Fibroblast of upper back skin (primary cell): Measurements from ENCODE around the gene RFT1.

Experiments
- DNase-seq: peaks from one replicate; pipeline ENCODE4 v3.0.0-alpha.2; 2013

Gene RFT1

GRCh38 chr3:53084310-53085001 lies 45.8 kb downstream of the RFT1 start:
- peak; percentile 50 for DNase-seq

- DNase-seq, result no peak
Measured at GRCh38 chr3:53083949-53084309, 46.3 kb downstream of the RFT1 start.

GRCh38 chr3:53083521-53083920 lies 46.7 kb downstream of the RFT1 start:
- DNase-seq, result peak; percentile 61

GRCh38 chr3:53082736-53083135 lies 47.5 kb downstream of the RFT1 start:
- DNase-seq, result no peak

- DNase-seq, result no peak
Measured at GRCh38 chr3:53081318-53081717, 48.9 kb downstream of the RFT1 start.

GRCh38 chr3:53080612-53081205 lies 49.5 kb downstream of the RFT1 start:
- no peak for DNase-seq

GRCh38 chr3:53079791-53080555 lies 50.3 kb downstream of the RFT1 start:
- DNase-seq, result no peak

- DNase-seq, result no peak
Measured at GRCh38 chr3:53079147-53079546, 51.1 kb downstream of the RFT1 start.

- DNase-seq, result no peak
Measured at GRCh38 chr3:53078656-53079055, 51.6 kb downstream of the RFT1 start.

- DNase-seq, result no peak
Measured at GRCh38 chr3:53077476-53078220, 52.6 kb downstream of the RFT1 start.

GRCh38 chr3:53075743-53076140 lies 54.5 kb downstream of the RFT1 start:
- DNase-seq, result no peak

- DNase-seq, result no peak
Measured at GRCh38 chr3:53074761-53075742, 55.2 kb downstream of the RFT1 start.

- no peak for DNase-seq
Measured at GRCh38 chr3:53074366-53074696, 55.9 kb downstream of the RFT1 start.

GRCh38 chr3:53073553-53074365 lies 56.5 kb downstream of the RFT1 start:
- no peak for DNase-seq

- DNase-seq, result peak; percentile 75
Measured at GRCh38 chr3:53072653-53073552, 57.3 kb downstream of the RFT1 start.

GRCh38 chr3:53071882-53072431 lies 58.3 kb downstream of the RFT1 start:
- DNase-seq, result no peak

GRCh38 chr3:53069422-53070068 lies 60.7 kb downstream of the RFT1 start:
- no peak for DNase-seq

- no peak for DNase-seq
Measured at GRCh38 chr3:53068176-53068575, 62.1 kb downstream of the RFT1 start.

- DNase-seq, result no peak
Measured at GRCh38 chr3:53067567-53067966, 62.7 kb downstream of the RFT1 start.
